NOMO-1 (cell line): ENCODE measurements around the gene TBX3.
"Not testable (repeated sequence)": the region's sequence is repeated elsewhere in the genome, so short reads cannot be mapped to it uniquely, and the experiment has no call there.

ENCODE experiments used
- DNase-seq, 2 experiments: peaks; one replicate each; lab custom pipeline; 2025; ENCODE audit not compliant: unreplicated experiment in 2 of 2; lab: John Stamatoyannopoulos, UW

Gene TBX3

DNA sequence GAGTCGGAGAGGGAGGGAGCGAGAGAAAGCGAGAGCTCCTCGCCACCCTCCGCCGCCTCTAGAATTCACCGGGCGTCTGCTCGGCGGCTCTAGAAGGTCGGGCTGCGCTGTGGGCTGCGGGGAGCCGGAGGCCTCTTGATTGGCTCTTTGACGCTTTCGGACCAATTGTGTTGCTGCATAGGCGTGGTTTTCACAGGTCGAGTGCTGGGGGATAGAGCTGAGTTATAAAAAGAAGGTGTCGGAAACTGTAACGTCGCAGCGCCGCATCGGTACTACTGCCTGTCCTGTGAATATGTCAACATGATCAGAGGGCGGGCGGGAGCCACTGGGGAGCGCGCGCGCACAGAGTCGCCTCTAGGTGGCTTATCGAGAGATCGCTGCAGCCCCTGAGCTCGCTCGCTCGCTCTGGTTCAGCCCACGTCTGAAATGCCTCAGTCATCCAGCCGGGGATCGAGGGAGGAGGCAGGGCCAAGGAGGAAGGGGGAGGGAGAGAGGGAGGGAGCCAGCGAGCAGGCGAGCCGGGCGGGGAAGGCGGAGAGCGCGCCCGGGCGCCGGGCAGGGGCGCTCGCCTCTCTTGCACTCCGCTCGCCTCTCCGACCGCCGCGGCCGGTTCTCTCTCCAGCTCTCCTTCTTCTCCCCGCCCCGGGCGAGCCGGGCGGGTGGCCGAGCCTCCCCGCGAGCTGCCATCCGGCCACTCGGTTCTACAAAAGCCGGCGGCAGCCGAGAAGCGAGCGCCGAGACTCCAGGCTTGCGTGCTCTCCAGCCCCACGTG is at the start of gene TBX3:
TBX3 (minus strand) TSS at position 78 of the 772 bp plus-strand sequence. CDS start 975 bp downstream, outside the sequence.
- peak; percentile 93 to 97 for DNase-seq

DNA sequence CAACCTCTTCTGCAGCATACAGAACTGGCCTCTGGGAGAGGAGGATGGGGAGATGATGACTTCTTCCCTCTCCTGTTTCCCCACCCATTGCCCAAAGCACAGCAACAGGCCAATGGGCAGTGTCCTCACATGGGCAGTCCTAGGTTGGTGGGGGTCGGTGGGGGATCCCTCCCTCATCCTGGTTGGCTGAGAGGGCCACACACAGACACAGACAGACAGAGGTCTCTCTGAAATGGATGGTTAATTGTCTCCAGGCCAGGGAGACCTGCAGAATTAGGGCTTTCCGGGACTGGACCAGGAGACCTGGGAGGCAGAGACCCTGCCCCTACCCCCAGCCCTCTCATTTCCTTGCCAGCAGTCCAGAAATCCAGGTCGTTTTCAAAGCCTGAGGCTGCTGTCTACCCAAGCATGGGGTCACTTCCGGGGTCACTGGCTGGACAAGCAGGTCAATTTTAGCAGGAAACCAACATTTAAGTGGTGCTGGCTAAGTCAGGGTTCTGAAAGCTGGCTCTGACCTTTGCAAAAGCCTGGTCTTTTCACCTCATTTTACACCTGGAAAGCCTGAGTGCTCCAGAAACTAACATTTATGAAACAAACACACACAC is 48.6 kb upstream of the TBX3 start:
- no peak for DNase-seq

DNA sequence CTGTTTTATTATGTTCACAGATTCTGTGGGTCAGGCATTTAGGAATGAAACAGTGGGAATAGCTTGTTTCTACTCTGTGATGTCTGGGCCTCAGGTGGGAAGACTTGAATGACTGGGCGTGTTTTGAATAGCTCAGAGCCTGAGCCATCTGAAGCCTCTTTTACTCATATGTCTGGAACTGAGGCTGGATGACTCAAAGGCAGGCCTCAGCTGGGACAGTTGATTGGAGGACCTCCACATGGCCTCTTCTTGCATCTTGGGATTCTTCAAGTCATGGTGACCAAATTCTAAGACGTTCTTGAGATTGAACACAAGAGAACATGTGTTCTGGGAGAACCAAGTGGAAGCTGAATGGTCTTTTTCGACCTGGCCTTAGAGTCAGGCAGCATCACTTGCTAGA is 45.8 kb upstream of the TBX3 start:
- no peak for DNase-seq

DNA sequence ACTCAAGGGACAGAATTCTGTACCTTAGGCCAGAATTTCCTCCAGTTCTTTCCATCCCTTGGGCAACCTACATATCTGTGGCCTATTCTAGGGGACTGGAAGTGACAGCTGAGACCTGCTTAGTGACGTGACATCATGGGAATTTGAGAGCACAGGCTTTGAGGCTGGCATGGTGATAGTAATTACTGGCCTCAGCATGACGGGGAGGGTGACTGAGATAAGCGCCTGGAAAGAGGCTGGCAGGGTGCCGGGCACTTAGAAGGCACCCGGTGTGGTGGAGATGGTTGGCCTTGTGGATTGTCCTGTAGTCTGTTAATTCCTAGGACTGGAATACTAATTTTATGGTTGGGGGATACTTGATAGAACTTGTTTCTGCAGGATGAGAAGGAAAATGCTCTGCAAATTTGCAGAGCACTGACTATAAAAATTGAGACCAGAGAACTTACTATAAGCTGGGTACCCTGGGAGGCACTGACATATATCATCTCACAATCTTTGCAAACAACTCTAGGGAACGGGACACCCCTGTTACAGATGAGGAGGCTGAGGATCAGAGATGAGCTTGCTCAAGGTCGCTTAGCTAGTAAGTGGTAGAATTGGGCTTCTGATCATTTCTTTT is 42.2 kb upstream of the TBX3 start:
- no peak for DNase-seq

DNA sequence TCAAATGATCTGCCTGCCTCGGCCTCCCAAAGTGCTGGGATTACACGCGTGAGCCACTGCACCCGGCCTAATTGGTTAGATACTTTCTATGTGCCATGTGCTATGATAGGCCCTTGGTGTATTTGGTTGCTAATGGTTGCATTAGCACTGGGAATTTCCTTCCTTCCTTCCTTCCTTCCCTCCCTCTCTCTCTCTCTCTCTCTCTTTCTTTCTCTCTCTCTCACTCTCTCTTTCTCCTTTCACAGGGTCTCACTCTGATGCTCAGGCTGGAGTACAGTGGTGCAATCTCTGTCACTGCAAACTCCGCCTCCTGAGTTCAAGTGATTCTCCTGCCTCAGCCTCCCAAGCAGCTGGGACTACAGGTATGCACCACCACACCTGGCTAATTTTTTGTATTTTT is 38.2 kb upstream of the TBX3 start:
- DNase-seq, result not testable (repeated sequence)

DNA sequence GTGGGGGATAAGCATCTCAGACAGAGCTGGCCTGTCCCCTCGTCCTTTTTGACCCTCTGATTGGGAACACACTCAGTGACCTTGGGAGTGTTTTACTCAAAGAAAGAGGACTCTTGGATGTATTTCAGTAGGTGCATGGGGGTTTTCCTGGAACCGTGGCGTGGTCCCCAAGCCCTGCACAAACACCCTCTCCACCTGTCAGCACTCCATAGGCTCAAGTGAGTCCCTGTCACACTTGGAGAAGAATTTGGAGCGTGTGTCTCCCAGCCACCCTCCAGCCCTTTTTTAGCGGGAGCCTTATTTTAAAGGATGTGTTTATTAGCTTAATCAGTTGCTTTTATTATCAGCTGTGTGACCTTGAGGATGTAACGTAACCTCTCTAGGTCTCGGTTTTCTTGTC is 37.3 kb upstream of the TBX3 start:
- no peak for DNase-seq

DNA sequence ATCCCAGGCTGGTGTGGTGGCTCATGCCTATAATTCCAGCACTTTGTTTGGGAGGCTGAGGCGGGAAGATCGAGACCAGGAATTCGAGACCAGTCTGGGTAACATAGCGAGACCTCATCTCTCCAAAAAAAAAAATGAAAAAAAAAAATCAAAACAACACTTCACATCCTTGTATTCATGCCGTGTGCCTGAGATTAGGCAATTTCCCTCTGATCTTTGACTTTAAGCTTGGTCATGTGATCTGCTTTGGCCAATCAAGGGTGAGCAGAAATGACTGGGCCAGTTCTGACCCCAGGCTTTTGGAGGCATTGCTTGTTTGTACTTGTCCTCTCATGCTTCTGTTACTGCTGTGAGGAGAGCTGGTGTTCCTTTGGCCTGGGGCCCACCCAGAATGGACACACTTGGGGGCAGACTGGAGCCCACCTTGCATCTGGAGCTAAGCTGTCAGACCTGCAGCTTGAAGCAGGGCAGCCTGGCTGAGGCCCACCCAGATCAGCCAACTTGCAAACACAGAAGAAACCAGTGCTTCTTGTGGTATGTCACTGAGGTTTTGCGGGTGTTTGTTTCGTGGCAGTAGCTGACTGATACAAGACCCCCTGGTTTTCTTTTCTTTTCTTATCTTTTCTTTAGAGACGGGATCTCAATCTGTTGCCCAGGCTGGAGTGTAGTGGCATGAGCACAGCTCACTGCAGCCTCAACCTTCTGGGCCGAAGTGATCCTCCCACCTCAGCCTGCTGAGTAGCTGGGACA is 29.7 kb upstream of the TBX3 start:
- DNase-seq, result no peak

DNA sequence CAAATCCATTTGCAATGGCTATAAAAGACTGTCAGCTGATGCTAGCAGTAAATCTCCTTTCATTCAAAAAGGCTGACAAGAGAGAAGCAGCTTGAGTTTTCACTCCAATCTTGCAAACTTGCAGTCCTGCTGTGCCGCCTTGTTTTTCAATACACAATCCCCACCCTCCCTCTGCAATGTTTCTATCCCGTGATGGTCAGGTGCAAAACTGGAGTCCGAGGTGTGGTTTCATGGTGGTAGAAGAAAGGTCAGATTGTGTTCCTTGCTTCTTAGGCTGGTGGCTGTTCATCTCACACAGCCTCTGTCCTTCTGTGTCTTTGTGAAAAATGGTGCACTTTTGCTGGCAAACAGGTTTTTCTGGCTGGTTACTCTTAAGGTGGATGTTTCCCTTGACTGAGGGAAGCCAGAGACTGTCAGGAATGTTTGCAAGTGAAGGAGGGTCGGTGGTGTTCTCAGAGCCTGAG is 27.7 kb upstream of the TBX3 start:
- DNase-seq, result no peak

DNA sequence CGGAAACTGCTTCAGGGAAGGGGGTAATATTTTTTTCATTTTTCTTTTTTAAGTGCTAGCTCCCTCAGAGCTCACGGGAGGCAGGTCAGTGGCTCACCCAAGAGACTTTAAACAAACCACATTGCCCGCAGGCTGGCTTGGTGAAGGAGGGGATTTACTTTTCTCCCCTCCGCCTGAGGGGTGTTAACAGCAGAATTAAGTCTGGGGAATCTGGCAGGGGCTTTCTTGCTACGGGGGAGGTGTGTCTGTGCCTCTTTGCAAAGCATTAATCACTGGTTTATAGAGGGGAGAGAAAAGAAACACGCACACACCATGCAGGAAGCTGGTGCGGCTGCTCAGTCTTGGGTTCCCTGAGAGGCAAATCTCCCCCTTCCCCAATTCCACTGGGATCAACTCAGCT is 26.2 kb upstream of the TBX3 start:
- DNase-seq, result no peak

DNA sequence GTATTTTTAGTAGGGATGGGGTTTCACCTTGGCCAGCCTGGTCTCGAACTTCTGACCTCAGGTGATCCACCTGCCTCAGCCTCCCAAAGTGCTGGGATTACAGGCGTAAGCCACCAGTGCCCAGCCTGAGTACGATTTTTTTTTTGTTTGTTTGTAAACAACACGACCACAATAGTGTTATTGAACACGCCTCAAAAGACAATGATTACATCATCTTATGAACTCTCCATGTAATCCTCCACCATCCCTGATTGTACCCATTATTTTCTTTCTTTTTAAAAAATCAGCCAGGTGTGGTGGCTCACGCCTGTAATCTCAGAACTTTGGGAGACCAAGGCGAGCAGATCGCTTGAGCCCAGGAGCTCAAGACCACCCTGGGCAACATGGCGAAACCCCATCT is 25.1 kb upstream of the TBX3 start:
- no peak for DNase-seq

DNA sequence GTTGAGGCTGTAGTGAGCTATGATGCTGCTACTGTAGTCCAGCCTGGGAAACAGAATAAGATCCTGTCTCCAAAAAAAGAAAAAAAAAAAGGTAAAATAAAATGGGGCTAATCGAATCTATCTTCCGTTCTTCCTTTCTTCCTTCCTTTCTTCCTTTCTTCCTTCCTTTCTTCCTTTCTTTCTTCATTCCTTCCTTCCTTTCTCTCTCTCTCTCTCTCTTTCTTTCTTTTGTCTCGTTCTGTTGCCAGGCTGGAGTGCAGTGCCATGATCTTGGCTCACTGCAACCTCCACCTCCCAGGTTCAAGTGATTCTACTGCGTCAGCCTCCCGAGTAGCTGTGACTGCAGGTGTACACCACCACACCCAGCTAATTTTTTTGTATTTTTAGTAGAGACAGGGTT is 24.6 kb upstream of the TBX3 start:
- not testable (repeated sequence) for DNase-seq

DNA sequence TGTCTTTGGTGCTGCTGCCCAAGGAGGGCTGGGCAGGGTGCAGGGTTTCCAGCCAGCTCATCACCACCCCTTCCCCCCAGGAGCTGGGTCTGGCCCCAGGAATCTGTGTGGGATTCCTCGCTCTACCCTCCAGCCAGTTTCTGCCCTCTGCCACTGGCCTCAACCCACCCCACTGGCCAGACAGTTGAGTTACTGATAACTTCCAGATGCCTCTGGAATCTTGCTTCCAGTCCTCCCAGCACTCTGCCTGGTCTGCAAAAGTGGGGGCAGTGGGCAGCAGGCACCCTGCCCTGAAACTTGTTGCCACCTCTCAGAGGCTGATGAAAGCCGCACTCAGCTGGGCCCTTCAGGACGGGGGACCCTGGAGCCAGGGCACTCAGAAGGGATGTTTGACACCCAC is 20.1 kb upstream of the TBX3 start:
- no peak for DNase-seq

DNA sequence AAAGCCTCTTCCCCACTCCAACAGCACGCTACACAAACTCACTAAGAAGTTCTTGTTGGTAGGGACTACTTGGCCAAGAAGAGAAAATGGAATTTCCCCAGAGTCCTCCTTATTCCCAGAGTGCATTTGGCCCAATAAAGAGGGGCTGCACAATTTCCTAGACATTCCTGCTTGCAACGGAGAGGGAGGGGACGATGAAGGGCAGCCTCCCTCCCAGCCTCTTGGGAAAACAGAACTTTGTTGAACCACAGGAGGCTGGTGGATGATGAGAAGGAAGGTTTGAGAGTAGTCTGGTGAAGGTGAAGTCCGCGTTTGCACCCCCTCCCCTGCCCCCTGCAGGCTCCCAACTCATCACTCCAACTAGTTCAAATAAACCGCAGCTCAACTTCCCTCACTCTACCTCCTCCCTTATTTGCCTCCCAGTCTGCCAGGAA is 19.1 kb upstream of the TBX3 start:
- DNase-seq, result no peak

DNA sequence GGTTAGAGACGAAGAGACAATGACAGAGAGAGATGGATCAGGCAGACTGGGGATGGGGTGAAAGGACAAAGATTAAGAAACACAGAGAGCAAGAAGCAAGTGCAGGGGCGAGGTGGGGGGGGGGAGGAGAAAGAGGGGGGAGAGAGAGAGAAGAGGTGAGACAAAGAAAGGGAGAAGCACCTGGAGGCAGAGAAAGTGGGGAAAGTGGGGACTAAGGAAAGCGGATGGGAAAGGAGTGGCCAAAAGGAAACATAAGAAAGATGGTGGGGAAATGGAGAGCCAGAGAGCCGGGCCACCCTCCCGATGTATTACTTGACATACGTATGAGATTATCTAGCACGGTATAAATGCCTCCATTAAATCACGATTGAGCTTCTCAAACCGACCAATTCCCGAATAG is 18.5 kb upstream of the TBX3 start:
- DNase-seq, result no peak

DNA sequence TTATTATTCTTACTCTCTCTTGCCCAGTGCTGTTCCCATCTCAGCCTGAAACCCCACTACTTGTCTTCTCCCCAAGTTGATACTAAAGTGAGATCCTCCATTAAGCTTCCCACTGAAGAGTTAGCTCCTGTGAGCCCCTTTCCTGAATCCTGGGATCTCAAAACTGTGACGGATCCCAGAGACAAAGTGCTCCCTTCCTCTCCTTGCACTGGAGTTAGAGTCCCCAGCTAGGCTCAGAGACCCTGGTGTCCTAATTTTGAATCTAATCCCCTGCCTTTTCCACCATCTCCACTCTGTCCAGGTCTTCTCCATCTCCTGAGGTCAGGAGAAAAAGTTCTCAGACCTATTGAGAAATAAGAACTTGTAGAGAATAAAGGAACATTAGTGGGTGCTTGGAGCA is 17.6 kb upstream of the TBX3 start:
- DNase-seq, result no peak

DNA sequence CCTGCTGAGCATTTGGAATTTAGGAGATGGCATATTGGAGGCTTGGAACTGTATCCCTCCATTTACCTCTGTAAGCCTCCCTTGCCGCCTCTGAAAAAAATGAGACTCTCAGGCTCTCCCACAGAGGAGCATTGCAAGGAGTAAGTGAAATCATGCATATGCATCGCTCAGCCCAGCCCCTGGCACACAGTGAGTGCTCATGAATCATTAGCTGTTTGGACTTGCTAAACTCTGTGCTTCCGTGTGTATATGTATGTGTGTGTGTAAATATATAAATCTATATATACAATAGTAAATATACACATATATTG is 17.1 kb upstream of the TBX3 start:
- DNase-seq, result no peak

DNA sequence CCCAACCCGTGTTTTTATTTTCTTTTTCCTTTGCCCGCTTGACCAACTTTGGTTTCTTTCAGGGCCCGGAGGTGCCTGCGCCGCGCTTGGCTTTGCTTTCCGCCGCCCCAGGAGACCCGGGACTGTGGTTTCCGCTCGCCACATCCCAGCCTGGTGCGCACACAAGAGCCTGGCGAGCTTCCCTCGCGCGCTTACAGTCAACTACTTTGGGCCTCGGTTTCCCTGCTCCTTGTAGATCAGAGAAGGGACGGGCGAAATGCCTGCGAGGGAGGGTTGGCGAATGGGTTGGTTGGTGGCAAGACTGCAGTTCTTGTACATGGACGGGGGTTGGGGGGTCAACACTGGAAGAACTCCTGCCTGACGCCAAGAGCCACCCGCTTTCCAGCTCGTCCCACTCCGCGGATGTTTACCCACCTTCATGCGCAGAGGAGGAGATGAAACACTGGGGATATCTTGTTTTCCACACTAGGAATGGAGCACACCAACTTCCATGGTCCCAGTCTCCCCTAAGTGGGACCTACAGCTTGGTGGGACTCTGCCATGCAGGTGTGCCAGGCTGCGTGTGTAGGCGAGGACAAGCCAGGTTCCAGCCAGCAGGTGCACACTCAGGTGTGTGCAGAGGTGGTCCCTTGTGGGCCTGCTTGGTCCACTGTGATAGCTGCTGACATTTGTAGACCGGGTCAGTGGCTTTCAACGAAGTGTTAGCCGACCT is 16.6 kb upstream of the TBX3 start:
- no peak for DNase-seq

DNA sequence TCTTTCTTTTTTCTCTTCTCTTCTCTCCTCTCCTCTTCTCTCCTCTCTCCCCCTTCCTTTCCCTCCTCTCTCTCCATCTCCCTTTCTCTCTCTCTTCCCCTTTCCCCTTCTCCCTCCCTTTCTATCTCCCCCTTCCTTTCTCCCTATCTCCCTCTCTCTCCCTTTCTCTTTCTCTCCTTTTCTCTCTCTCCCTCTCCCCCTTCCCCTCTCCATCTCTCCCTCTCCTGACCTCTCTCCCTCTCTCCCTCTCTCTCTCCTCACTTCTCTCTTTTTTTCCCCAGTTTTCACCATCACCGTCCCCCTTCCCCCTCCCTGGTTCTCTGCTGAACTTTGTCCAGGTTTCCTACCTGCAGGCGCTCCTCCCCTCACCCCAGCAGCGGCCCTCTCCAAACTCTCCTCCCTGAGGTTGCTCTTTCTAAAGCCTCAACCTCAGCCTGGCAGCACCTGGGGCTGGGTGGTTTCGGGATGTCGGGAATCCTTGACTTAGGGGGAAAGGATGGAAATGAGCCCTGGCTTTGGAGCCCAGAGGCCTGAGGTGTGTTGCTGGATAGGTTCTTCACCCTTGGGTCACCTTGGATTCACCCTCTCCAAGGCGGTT is 14.7 kb upstream of the TBX3 start:
- DNase-seq, result no peak

DNA sequence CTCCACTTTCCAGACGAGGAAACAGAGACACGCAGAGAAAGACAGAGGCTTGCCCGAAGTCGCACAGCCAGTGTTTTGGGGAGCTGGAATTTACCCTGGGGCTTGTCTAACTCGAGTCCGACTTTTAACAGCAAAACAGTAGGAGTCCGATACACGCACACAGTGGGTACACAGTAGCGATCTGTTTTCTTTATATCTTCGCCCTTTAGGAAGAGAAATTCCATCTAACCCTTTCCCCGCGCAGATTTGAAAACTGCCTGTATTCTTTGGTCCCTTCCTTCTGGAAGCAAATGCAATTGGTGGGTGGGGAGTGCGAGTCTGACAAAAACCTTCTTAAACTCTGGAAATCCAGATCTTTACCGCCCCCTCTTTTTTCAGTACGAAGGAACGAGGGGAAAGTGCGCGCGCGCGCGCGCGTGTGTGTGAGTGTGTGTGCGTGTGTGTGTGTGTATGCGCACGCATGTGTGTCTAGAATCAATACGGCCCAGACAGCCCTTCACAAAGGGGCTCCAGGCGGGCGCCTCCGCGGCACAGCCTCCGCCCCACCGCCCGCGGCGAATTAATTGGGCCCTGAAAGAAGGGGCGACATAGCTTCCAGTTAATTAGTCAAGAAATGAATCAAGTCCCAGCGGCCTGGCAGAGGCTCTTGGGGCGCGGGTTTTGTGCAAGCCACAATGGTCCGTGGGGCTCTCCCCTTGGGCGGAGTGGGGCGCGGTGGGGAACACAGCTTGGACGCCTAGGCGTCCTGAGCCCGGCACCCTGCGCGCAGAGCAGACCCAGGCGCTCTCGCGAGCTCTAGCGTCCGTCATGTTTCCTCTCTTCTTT is 14.0 kb upstream of the TBX3 start:
- DNase-seq, result no peak
